NCI-H748 (cell line): ENCODE measurements around the gene COMMD2.

Source experiments
- DNase-seq: peaks from one replicate; lab custom pipeline; 2025; ENCODE audit not compliant: unreplicated experiment; lab: John Stamatoyannopoulos, UW

The COMMD2 gene

GRCh38 chr3:149705416-149705815 is 46.9 kb downstream of the COMMD2 start:
- no peak for DNase-seq

- no peak for DNase-seq
Measured at GRCh38 chr3:149703466-149703865, 48.8 kb downstream of the COMMD2 start.

GRCh38 chr3:149702691-149703441 is 49.4 kb downstream of the COMMD2 start:
- DNase-seq = no peak

- DNase-seq = no peak
Measured at GRCh38 chr3:149701977-149702350, 50.3 kb downstream of the COMMD2 start.

- no peak for DNase-seq
Measured at GRCh38 chr3:149701206-149701976, 50.9 kb downstream of the COMMD2 start.
